Activated CD4-positive, alpha-beta T cell treated with anti-CD3 and anti-CD28 coated beads for 24 hours (primary cell): Measurements from ENCODE around the gene TSPAN18.
"Not testable (repeated sequence)": the region's sequence is repeated elsewhere in the genome, so short reads cannot be mapped to it uniquely, and the experiment has no call there.

Experiments used
- DNase-seq, 2 donors: peaks; one replicate each; pipeline ENCODE4 v3.0.0-alpha.2; 2020; ENCODE audit warnings: low read depth in 2 of 2

The TSPAN18 gene

DNA sequence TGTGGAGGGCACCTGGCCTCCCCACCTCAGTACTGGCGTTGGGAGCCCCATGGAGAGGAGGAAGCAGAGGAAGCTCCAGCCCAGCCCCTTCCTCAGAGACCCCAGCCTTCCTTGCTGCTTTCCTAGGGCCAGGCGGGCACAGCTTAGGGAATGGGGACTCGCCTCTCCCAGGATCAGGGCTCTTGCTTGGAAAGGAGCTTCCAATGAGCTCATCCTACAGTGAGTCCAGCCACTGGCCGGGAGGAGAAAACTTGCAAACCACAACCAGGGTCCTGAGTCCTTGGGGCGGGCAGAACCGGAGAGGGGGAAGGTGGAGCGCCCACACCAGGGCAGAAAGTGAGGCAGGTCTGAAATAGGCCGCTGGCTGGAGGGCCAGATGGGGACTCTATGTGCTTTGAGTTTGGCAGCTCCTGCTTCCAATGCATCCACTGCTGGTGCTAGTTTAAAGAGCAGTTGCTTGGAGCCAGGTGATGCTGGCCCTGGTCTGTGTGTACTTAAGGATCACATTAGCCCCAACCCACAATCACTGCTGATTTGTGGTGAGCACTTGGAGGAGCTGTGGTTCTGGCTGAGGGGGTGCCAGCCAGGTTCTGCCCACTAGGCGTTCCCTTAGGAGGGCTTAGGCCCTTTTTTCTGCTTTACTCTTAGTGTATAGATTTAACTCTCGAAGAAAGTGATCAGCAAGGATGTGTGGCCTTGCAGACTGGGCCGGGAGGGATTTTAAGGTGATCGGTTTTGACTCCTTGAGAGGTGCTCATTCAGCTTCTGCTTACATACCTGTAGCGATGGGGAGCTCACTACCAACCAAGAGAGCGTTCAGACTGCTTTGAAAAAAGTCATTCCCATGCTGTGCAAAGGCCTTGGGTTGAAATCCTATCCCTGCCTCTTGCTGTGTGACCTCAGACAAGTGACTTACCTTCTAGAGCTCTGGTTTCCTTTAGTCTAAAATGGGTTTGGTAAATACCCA lies 142.0 kb downstream of the TSPAN18 start:
- DNase-seq, result no peak

DNA sequence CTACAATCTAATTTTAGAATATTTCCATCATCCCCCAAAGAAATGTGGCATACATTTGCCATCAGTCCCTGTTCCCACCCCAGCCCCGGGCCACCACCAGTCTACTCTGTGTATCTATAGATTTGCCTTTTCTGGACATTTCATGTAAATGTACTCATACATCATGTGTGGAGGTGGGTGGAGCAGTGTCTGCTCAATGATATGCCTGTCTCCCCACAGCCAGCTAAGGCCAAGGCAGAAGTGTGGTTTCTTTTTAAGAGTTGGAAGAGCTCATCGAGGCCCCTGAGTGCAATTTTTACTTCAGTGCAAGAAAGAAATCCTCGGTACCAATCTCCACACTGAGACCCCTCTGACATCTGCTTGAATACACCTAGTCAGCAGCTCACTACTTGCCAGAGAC lies 143.4 kb downstream of the TSPAN18 start:
- DNase-seq, result no peak

DNA sequence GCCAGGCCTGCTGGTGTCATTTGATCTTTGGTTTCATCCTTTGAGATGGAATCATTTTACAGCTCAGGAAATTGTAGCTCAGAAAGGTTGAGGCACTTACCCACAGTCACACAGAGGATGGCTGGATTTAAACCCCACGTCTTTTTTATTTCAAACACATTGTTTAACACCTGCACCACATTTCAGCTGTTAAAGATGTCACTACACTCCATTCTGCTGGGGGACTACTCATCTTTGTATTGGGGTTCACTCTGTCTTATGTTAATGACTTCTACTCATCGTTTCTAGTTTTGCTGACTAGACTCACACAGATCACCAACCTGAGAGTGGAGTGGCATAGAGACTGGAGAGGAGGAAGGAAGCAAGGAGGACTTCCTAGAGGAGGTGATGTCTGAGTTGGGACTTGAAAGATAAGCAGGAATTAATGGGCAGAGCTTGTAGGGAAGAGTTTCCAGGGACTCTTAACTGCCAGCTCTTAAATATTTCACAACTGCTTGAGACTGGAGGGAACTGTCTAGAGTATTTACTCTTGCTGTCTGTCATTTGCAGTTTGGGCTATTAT lies 143.9 kb downstream of the TSPAN18 start:
- DNase-seq, result no peak

DNA sequence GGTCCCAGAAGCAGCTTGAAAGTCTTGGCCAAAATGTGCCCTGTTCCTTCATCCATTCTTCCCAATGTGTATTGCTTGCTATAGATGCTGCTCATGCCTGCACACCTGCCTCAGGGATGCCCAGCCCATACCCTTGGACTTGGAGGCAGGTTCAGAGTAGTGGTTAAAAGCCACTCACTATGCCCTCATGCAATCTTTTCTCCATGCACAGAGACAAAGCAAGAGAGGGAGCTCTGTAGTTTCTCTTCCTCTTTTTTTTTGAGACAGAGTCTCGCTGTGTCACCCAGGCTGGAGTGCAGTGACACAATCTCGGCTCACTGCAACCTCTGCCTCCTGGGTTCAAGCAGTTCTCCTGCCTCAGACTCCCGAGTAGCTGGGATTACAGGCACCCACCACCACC lies 144.9 kb downstream of the TSPAN18 start:
- not testable (repeated sequence) for DNase-seq

DNA sequence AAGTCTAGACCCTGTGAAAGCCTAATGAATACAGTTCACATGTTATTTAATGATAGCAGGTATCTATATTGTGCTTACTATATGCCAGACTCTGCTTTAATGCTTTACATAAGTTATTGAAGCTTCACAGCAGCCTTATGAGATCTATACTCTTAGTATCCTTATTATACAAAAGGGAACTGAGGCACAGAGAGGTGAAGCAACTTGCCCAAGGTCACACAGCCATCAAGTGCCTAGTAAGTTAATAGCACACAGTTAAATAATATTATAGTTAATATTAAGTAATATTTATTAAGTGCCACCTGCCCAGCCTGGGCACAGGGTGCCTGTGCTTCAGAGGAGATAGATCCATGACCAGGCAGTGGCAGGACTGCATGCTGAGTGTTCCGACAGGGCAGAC lies 145.8 kb downstream of the TSPAN18 start:
- no peak for DNase-seq

DNA sequence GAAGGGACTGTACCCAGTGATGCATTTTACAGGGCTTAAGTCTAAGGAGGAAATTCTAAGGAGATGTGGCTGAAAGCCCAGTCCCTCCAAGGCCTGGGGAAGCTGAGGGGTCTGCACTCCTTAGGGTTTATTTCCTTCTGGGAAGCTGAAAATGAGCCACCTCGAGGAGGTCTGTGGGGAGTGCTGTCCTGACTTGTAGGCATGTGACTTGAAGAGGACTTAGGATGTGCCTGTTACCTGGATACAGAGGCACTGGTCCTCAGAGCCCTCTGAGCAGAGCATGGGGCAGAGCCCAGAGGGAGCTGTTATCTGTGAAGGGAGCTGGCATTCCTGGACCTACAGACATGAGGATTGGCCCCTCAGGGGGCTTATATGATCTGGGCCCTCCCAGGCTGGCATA lies 146.8 kb downstream of the TSPAN18 start:
- DNase-seq, result no peak

DNA sequence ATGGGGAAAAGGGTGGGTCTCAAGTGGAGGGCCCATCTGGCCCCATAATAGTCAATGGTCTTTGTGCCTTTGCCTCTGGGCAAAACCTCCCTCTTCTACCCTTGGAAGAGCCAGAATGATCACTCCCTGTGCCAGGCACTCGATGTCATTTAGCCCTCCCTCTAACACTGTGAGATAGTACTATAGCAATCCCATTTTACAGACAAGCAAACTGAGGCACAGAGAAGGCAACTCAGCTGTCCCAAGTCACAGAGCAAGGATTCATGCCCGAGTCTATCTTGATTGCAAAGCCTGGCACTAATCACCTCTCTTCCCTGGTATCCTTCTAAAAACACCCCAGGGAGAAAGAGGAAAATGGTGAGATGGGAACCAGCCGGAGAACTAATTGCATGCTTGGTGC lies 147.5 kb downstream of the TSPAN18 start:
- no peak for DNase-seq

DNA sequence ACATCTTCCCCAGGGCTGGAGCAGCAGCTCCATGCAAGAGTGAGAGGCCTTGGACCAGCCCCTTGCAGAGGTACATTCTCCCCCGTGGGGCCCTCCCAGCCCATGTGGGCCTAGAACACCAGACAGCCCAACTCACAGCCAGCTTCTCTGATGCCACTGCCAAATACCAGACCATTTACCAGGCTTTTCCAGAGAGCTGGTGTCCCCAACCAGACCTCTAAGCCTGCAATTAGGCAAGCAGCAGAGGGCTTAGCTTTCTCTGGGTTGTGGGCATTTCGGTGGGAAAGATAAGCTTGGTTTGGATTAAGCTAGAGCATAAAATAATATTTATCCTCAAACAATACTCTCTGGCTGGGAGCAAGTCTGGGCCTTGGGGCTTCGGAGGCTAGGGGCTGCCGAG lies 148.3 kb downstream of the TSPAN18 start:
- DNase-seq, result no peak

DNA sequence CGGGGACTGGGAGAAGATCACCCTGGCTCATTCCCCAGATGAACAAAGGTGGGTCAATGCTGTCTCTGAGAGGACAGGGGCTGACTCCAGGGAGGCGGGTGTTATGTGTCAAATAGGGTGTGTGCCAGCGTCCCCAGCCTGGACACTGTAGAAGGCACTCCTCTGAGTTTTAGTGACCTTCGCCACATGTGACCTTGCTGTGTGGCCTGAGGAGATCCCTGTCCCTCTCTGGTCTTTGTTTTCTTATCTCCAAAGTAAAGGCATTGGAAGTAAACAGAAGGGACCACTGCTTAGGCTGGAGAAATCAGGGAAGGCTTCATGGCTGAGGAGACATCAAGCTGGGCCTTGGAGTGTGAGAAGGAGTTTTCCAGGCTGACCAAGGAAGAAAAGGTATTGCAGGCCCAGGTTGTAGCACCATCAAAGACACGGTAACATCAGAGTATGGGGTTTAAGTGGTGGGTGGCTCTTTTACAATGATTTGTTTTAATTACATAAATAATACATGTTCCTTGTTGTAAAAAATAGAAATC lies 149.5 kb downstream of the TSPAN18 start:
- no peak for DNase-seq

DNA sequence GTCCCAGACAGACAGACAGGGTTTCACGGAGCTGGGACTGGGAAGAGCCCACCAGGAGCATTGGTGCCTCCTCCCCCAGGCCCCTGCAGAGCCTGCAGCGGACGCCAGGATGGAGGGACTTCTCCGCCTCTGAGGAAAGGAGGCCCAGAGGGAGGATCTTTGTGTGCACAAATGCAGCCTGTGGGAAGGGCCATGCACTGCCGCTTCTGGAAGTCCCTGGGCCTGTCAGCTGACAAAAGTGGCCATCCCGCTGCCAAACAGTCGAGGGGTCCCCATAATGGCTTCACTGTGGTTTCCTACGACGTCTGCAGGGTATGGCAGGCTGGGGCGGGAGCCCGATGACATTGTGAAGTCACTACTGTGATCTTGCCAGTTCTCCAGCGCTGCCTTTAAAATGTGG lies 150.1 kb downstream of the TSPAN18 start:
- DNase-seq, result no peak

DNA sequence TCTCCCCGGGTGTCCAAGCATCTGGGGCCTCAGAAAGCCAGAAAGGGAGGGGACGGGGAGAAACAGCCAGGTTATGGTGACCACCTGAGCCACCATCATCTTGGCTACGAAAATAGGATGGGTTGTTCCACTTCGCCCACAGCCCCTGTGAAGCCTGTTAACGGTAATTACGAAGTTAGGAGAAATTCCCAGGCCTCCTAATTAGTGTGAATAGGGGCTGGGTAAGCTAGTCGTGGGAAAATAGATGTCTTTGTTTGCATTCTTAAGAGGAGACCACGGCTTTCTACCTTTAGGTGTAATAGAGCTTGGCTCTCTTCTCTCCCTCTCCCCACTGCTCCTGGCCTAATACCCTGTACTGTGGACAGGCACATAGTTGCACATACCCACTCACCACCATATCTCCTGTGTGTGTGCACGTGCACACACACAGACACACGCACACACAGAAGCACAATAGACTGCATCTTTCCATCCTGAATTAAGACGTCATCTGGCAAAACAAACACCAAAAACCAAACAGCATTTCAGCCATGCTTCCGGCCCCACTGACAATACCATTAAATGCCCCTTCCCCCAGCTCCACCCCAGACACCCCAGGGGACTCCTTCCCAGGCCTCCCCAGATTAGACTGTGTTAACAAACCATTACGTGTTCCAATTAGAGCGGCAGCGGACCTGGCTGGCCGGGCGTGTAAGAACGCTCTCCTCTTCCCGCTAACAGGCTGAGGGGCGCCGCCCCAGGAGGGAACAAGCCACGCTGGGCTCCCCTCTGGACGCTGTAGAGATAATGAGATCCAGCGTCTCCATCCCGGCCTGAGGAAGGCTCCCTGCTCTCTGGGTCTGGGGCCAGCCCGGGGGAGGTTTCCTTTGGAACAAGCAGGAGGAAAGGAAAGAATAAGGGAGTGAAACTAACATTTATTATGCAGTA lies 151.1 kb downstream of the TSPAN18 start:
- no peak for DNase-seq

DNA sequence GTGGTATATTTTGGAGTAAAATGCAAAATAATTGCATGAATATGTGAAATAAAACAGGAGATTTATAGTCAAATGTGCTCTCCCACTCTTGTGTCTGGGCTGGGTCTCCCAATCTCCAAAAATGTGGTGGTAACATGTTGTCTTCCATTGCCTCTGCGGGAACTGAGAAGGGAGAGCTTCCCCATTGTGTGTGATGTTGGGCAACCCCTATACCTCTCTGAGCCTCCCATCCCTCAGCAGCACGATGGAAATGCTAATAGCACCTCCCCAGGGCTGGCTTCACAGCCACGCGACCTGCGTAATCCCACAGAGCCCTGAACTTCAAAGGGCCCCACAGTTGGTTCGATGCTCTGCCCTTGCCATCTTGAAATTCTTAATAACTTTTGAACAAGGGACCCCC lies 151.9 kb downstream of the TSPAN18 start:
- DNase-seq, result no peak

DNA sequence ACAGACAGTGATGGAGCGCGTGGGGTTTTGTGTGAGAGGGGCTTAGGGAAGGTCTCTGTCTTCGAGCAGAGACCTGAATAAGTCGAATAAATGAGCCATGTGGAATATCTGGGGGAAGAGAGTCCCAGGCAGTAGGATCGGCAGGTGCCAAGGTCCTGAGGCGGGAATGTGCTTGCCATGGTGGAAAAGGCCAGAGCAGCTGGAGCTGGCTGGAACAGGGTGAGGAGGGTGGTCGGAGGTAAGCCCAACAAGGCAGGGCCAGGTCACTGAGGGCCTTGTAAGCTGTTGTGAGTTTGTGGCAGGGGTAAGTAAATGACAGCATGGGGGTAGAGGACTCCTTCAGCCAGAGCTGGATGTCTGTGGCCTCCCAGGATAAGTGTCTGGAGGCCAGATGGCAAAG lies 152.7 kb downstream of the TSPAN18 start:
- no peak for DNase-seq

DNA sequence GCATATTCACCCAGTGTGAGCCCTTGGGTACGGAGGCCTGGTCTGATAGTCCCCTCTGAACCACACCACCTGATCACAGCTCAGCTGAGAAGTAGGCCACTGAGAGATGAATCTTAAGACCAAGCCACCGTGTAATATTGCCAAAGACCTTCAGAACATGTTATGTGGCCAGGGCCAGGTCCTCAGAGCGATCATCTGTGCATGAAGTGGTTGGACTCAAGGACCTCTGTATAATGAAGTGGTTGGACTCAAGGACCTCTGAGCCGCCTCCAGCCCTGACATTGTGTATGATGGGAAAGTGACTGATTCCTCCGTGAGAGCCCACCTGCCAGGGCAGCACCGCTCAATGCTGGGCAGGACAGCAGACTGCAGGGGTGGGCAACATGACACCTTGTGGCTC lies 153.7 kb downstream of the TSPAN18 start:
- DNase-seq, result no peak

DNA sequence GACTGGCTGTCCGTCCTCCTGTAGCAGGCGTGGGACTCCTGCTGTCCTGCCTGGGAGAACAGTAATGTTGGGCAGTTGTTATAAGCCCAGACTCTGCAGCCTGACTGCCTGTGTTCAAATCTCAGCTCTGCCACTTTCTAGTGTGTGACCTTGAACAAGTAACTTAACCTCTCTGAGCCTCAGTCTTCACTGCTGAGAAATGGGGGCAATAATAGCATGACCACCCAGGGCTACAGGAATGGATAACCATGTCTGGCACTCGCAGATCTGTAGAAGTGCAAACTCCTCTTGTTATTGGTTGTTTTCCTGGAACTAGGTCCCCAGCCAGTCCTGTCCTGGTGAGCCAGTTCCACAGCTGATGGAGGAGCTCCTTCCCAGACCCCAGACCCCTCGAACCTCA lies 154.2 kb downstream of the TSPAN18 start:
- DNase-seq, result no peak

DNA sequence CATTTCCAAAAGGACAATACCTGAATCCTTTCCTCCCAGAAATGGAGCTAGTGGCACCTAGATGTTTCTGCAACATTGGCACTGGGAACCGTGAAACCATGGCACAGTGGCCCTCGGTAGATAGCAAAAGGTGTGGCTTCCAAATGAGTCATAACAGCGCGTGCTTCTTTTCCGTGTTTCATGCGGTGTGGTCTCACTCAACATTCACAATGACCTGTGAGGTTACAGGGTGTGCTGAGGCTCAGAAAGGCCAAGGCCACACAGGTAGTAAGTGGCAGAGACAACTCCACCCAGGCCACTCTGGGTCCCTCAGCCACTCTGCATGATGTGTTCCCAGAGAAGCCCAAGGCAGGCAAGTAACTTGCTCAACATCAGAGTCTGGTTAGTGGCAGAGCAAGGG lies 156.5 kb downstream of the TSPAN18 start:
- DNase-seq, result no peak

DNA sequence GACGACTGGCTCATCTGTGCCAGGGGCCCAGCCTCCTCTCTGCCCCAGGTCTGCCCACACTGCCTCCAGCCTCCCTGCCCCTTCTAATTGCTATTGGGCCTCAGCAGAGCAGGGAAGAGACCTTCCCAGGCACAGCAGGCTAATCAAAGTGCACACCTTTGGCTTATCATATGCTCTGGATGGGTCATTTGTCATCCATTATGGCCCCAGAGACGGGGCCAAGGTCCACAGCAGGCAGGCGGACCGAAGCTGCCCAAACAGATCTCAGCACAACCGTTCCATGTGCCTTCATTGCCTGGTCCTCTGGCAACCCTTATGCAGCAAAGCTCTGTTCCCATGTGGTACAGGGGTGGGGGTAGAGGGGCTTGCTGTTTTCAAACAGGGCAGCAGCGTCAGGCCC lies 157.3 kb downstream of the TSPAN18 start:
- DNase-seq, result no peak

DNA sequence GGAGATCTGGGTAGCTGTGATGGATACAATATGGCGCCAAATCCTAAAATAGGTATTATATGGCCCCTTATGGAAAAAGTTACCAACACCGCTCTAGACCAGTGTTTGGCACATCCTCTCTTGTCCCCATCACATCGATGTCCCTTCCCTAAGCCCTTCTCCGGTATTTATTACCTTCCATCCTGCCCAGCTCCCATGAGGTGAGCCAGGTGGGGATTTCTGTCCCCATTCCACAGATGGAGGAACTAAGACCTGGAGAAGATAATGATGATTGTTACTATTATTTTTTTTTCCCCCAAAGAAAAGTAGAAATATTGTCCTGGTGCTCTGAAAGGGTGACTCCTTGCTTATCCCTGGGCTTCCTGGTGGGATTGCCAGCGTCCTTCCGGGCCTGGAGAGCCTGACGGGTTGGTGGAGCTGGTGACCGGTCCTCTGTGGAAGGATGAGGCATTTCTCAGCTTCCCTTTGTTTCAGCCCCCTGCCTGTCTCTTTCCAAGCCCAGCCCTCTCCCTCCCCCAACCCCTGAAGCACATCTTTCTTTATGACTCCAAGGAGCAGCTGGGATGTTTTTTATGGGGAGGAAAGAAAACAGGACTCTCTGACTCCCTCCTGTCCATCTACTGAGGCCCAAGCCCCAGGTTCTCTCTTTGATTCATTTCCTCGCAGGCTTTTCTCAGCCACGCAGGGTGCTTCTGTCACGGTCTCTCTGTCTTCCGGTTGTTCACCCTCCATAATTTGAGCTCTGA lies 158.5 kb downstream of the TSPAN18 start:
- no peak for DNase-seq

DNA sequence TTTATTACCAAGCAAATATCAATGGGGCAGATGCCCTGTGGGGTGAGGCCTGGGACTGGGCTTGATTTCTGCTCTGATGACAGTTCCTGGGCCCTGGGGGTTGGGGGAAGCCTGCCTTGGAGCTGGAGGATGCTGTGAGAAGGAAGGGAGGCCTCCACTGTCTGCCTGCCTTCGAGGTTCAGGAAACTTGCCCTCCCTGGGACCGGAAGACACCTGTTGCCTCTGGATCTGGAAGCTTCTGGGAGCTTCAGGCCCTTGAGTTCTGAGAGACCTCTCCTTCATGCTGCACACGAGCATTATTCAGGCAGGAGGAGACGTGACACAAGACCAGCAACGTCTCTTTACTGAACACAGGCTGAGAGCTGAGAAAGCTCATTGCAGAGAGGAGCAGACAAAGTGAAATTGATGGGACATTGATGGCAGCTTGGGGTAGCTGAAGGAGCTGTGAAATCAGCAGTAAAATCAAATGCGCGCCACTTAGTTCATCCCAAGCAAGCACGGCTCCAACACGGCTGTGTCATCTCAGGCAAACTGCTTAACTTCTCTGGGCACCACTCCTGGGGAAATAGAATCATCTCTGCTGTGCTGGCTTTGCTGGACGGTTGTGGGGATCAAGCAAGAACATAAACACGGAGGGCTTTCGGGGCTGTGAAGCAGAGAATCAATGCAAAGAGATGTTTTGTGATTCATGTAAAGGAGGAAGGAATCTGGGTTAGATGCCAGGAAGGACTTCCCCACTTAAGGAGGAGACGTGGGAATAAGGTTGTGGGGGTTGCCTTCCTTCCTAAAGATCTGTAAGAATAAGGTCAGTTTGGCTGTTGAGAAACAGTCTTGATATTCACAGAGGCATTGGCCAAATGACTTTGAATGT lies 159.4 kb downstream of the TSPAN18 start:
- no peak for DNase-seq

DNA sequence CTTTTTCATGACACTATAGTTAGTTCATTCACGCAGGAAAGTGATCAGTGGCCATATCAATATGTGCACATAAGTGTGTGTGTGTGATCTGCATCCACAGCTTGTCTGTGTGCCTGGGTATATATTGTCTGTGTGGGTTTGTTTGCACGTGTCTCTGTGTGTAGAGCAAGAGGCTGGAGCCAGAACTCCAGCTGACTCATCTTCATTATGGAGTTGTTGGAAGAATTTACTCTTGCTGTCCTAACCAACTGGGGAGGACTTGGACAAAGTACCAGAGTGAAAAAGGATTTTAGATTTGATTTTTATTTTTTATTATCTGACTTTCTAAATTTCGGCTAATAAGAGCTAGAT lies 160.0 kb downstream of the TSPAN18 start:
- no peak for DNase-seq

DNA sequence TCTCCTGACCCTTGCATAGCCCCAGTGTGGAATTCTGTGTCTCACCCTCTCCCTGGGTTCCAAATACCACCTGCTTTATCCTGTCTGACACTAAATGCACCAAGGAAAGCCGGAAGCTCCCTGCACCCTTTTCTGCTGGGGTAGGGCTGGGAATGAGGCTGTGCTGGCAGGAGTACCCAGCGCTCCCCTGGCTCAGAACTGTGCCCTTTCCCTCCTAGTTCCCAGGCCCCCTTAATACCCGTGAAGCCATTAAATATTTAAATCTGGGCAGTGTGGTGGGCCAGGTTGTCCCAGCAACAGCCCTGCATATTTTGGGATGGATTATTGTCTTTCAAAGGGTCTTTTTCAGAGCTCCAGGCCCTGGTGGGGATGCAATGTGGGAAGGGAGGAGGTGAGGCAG lies 160.9 kb downstream of the TSPAN18 start:
- DNase-seq, result no peak
